MCF 10A (cell line): ENCODE measurements around the gene PDGFD. TPM values are rescaled to one million over a fixed set of nuclear protein-coding genes. Genes with fewer than 3 reads are reported as not detected.
A peak's percentile ranks its signal among the peaks of the same experiment; 100 is the strongest.

ENCODE experiments used
- BruUV-seq: library from RNA; stranded (reverse); fragments of 400-500 nt; replicated peaks from 2 replicates; lab custom pipeline; 2021; lab: Mats Ljungman, UMichigan
- CTCF ChIA-PET: fragments of 300-600 bp; sonication (Branson Sonifier 250); formaldehyde crosslinking; extraction: SDS; loops from one replicate; lab custom pipeline; 2021; ENCODE audit warnings: antibody characterized with exemption, inconsistent platforms; lab: Yijun Ruan, JAX
- POLR2A ChIA-PET: fragments of 300-600, 350-650 bp; sonication (Branson Sonifier 250); formaldehyde crosslinking; extraction: SDS; loops from one replicate; lab custom pipeline; 2020; ENCODE audit warnings: antibody characterized with exemption, inconsistent platforms; lab: Yijun Ruan, JAX
- DNase-seq: peaks from one replicate; pipeline ENCODE4 v3.0.0-alpha.2; 2018; ENCODE audit not compliant: unreplicated experiment
- H3K27ac Mint-ChIP-seq: one replicate; pipeline ENCODE4 v1.8.0; 2022; ENCODE audit warnings: mild to moderate bottlenecking, low read depth, mixed read lengths; ENCODE audit not compliant: unreplicated experiment
- H3K27me3 Mint-ChIP-seq: one replicate; pipeline ENCODE4 v1.8.0; 2022; ENCODE audit warnings: mixed read lengths; ENCODE audit not compliant: insufficient read depth, unreplicated experiment
- H3K36me3 Mint-ChIP-seq: one replicate; pipeline ENCODE4 v1.8.0; 2022; ENCODE audit warnings: mild to moderate bottlenecking, moderate library complexity, mixed read lengths; ENCODE audit not compliant: insufficient read depth, unreplicated experiment
- H3K4me1 Mint-ChIP-seq: one replicate; pipeline ENCODE4 v1.8.0; 2022; ENCODE audit warnings: mixed read lengths; ENCODE audit not compliant: insufficient read depth, unreplicated experiment
- H3K4me3 Mint-ChIP-seq: one replicate; pipeline ENCODE4 v1.8.0; 2022; ENCODE audit warnings: mild to moderate bottlenecking, moderate library complexity, mixed read lengths; ENCODE audit not compliant: unreplicated experiment
- H3K9me3 Mint-ChIP-seq: one replicate; pipeline ENCODE4 v1.8.0; 2022; ENCODE audit warnings: mixed read lengths; ENCODE audit not compliant: unreplicated experiment
- CTCF ChIP-seq: fragments of 200-600 bp; IDR thresholded peaks from one replicate; pipeline ENCODE4 v1.8.0; 2022; ENCODE audit warnings: antibody characterized with exemption, mild to moderate bottlenecking; ENCODE audit not compliant: unreplicated experiment
- intact Hi-C: fragments of 100-400 bp; cut with micrococcal nuclease; formaldehyde crosslinking; loops from 2 replicates; pipeline ENCODE4 v1.14.1; 2022
- total RNA-seq: library from RNA; stranded (reverse); gene quantifications from 2 replicates; pipeline ENCODE4 v1.2.3, GENCODE V29; 2022

PDGFD gene
- total RNA-seq, 1 experiment from 2014 or later, result 0.61 TPM

DNA sequence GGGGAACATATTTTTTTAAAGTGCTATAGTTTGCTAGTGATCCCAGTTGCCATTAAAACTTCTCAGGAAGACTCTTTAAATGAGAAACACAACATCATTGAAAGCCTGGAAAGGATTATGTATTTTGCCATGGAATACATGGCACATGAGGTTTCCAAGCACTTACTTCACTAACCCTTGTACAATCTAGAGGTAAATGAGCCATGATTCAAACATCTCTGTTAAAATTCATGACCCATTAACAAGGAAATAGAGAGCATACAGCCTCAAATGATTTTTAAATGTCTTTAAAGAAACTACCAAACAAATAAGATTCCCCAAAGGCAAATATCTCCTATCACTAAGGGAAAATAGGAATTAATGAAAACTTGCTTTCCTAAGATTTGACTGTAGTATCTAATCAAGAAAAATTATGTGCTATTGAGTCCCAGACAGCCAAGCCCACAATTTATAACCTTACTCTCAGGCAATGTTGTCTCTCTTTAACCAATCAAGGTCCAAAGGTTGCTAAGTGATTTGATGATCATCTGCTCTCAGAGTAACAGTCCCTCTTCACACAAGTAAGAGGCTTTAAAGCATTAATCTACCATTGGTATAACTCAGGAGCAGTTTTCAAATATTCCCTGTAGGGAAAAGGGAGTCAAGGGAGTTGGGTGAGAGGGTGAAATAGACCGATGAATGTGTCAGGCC, 219.6 kb downstream of the PDGFD start:
- H3K27me3 Mint-ChIP-seq, result no peaks in the 10 kb centered on the region
- no peak overlapping the region for H3K27ac Mint-ChIP-seq
- ChIA-PET POLR2A (interaction anchor here (0.6 to 1.2 kb wide), 4 partner anchors 11 to 61 kb away, joined by 3 read pairs; no protein-coding TSS in a partner anchor), CTCF (interaction anchor here (0.5 to 0.7 kb wide), 2 partner anchors 43 to 748 kb away, joined by 3 read pairs; no protein-coding TSS in a partner anchor)
- no peaks in the 10 kb centered on the region for H3K9me3 Mint-ChIP-seq
- no TSS peak for BruUV-seq
- intact Hi-C loops, result no loop called here
- no peak for TF ChIP-seq CTCF
- H3K36me3 Mint-ChIP-seq, result no peaks in the 10 kb centered on the region
- DNase-seq, result no peak
- H3K4me1 Mint-ChIP-seq, result peaks cover 45% of the 10 kb centered on the region
- no peak overlapping the region for H3K4me3 Mint-ChIP-seq

DNA sequence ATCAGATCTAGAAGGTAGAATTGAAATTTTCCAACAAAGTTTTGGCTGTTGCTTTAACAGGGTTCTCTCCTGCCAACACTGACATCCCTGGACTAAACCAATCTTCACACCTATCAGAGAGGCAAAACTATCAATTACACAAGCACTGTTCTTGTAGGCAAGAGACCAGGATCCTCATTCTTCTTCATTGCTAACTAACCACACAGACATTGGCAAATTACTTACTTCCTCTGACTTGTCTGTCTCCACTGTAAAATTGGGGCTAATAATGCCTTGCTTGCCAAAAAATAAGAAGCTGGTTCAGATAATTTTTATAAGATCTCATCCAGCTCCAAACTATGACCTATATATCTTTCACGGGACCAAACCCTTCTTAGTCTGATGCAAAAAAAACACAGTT, 221.3 kb downstream of the PDGFD start:
- intact Hi-C loops, result no loop called here
- ChIA-PET CTCF (no interaction called here), POLR2A (interaction anchor here (1.0 to 1.7 kb wide), 2 partner anchors 46 to 119 kb away, joined by 3 to 4 read pairs; no protein-coding TSS in a partner anchor)
- Mint-ChIP-seq H3K4me3 (no peak overlapping the region), H3K27me3 (no peaks in the 10 kb centered on the region), H3K4me1 (peaks cover 38% of the 10 kb centered on the region), H3K27ac (peak overlapping the region; percentile 7), H3K36me3 (no peaks in the 10 kb centered on the region), H3K9me3 (no peaks in the 10 kb centered on the region)
- TF ChIP-seq CTCF, result no peak
- no TSS peak for BruUV-seq
- no peak for DNase-seq

- Mint-ChIP-seq H3K27ac (peak overlapping the region; percentile 57), H3K27me3 (no peaks in the 10 kb centered on the region), H3K4me3 (no peak overlapping the region), H3K4me1 (peaks cover 26% of the 10 kb centered on the region), H3K36me3 (no peaks in the 10 kb centered on the region), H3K9me3 (no peaks in the 10 kb centered on the region)
- DNase-seq, result peak; percentile 39
- no peak for TF ChIP-seq CTCF
- intact Hi-C loops, result no loop called here
- POLR2A ChIA-PET, result interaction anchor here (0.6 to 2.2 kb wide), 22 partner anchors 9 to 1923 kb away, joined by 3 to 12 read pairs (median 4); partner anchors contain the start of genes DDI1 and PDGFD
- no TSS peak for BruUV-seq
- CTCF ChIA-PET, result interaction anchor here (0.6 to 1.1 kb wide), 4 partner anchors 9 to 429 kb away, joined by 3 to 6 read pairs (median 3); no protein-coding TSS in a partner anchor
Measured at GRCh38 chr11:103940551-103940950, 223.4 kb downstream of the PDGFD start.

DNA sequence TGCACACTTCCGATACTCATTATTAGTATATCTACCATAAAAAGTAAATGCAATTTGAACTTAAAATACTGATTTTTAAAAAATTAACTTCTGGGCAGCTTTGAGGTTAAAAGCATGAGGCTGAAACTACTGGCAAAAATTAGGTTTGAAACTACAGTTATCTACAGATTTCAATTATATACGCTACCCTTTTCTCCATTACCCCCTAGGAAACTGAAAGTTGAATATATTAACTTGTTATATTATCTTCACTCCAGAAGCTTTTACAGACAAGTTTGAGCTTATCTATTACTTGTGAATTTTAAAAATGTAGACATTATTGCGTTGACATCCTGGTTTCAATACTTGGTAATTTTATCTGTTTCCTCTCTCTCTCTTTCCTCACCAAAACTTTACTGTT, 224.3 kb downstream of the PDGFD start:
- H3K4me3 Mint-ChIP-seq, result no peak overlapping the region
- CTCF ChIA-PET, result interaction anchor here (0.6 to 1.1 kb wide), 3 partner anchors 181 to 429 kb away, joined by 3 to 6 read pairs (median 3); no protein-coding TSS in a partner anchor
- POLR2A ChIA-PET, result interaction anchor here (0.8 to 2.2 kb wide), 18 partner anchors 9 to 1924 kb away, joined by 3 to 12 read pairs (median 4); partner anchors contain the start of gene PDGFD
- H3K27ac Mint-ChIP-seq, result peak overlapping the region; percentile 57
- no peak for TF ChIP-seq CTCF
- no peak for DNase-seq
- H3K4me1 Mint-ChIP-seq, result peaks cover 26% of the 10 kb centered on the region
- no peaks in the 10 kb centered on the region for H3K9me3 Mint-ChIP-seq
- no peaks in the 10 kb centered on the region for H3K27me3 Mint-ChIP-seq
- H3K36me3 Mint-ChIP-seq, result no peaks in the 10 kb centered on the region
- BruUV-seq, result no TSS peak
- intact Hi-C loops, result no loop called here
